HG03378 (cell line): ENCODE data around the gene LBHD1.
"Not testable (repeated sequence)": the region's sequence is repeated elsewhere in the genome, so short reads cannot be mapped to it uniquely, and the experiment has no call there.

Experiments used
- ATAC-seq: cut with Tn5 transposase; IDR thresholded peaks from one replicate; pipeline ENCODE4 v1.9.1; 2021; ENCODE audit warnings: mild to moderate bottlenecking, moderate library complexity; ENCODE audit not compliant: unreplicated experiment

LBHD1 gene

GRCh38 chr11:62671608-62672389 is at the start of gene LBHD1, which contains the start of gene UQCC3:
TSS of gene LBHD1 (minus strand) at chr11:62672267. CDS start at chr11:62670031, 2,236 bp downstream.
TSS of gene UQCC3 (plus strand) at chr11:62671673. CDS start at chr11:62671746, 73 bp downstream.
- peak; percentile 44 for ATAC-seq

GRCh38 chr11:62719302-62719978 is 47.4 kb upstream of the LBHD1 start:
- no peak for ATAC-seq

GRCh38 chr11:62716816-62717215 is 44.7 kb upstream of the LBHD1 start:
- ATAC-seq, result no peak

- ATAC-seq, result no peak
Observed at GRCh38 chr11:62716206-62716605, 44.1 kb upstream of the LBHD1 start.

- no peak for ATAC-seq
Observed at GRCh38 chr11:62715150-62716130, 43.4 kb upstream of the LBHD1 start.

GRCh38 chr11:62713343-62713742 is 41.3 kb upstream of the LBHD1 start:
- ATAC-seq, result no peak

GRCh38 chr11:62712861-62713260 is 40.8 kb upstream of the LBHD1 start:
- no peak for ATAC-seq

GRCh38 chr11:62712276-62712812 is 40.3 kb upstream of the LBHD1 start:
- no peak for ATAC-seq

- ATAC-seq, result no peak
Observed at GRCh38 chr11:62710001-62710345, 37.9 kb upstream of the LBHD1 start.

- ATAC-seq, result peak; percentile 61
Observed at GRCh38 chr11:62709247-62710000, 37.4 kb upstream of the LBHD1 start.

- no peak for ATAC-seq
Observed at GRCh38 chr11:62708793-62709192, 36.7 kb upstream of the LBHD1 start.

- ATAC-seq, result no peak
Observed at GRCh38 chr11:62708392-62708791, 36.3 kb upstream of the LBHD1 start.

GRCh38 chr11:62707277-62707861 is 35.3 kb upstream of the LBHD1 start, which contains the start of the genes BSCL2 and GNG3:
TSS of gene BSCL2 (minus strand) at chr11:62707424. CDS start at chr11:62707195, 229 bp downstream.
TSS of gene GNG3 (plus strand) at chr11:62707676. CDS start at chr11:62708296, 620 bp downstream.
- no peak for ATAC-seq

GRCh38 chr11:62706850-62707247 is 34.8 kb upstream of the LBHD1 start:
- no peak for ATAC-seq

- no peak for ATAC-seq
Observed at GRCh38 chr11:62705880-62706849, 34.1 kb upstream of the LBHD1 start.

- ATAC-seq, result no peak
Observed at GRCh38 chr11:62705413-62705812, 33.3 kb upstream of the LBHD1 start.

- not testable (repeated sequence) for ATAC-seq
Observed at GRCh38 chr11:62703921-62704320, 31.9 kb upstream of the LBHD1 start.

GRCh38 chr11:62702246-62702645 is 30.2 kb upstream of the LBHD1 start:
- no peak for ATAC-seq
